Endothelial cell (in vitro differentiated cells): ENCODE measurements around the gene OR2T2. TPM values are rescaled to one million over a fixed set of nuclear protein-coding genes. Genes with fewer than 3 reads are reported as not detected.
A peak's percentile ranks its signal among the peaks of the same experiment; 100 is the strongest.
"Not testable (repeated sequence)": the region's sequence is repeated elsewhere in the genome, so short reads cannot be mapped to it uniquely, and the experiment has no call there.

Experiments
- DNase-seq: peaks from one replicate; pipeline ENCODE4 v3.0.0; 2021; ENCODE audit warnings: low spot score
- H3K27ac Mint-ChIP-seq: one replicate; pipeline ENCODE4 v1.8.0; 2021; ENCODE audit warnings: mixed read lengths, inconsistent platforms; ENCODE audit not compliant: unreplicated experiment
- H3K27me3 Mint-ChIP-seq: one replicate; pipeline ENCODE4 v1.8.0; 2021; ENCODE audit warnings: mild to moderate bottlenecking, moderate library complexity, mixed read lengths, inconsistent platforms; ENCODE audit not compliant: unreplicated experiment
- H3K36me3 Mint-ChIP-seq: one replicate; pipeline ENCODE4 v1.8.0; 2021; ENCODE audit warnings: mild to moderate bottlenecking, low read depth, mixed read lengths, inconsistent platforms; ENCODE audit not compliant: unreplicated experiment
- H3K4me1 Mint-ChIP-seq: one replicate; pipeline ENCODE4 v1.8.0; 2021; ENCODE audit warnings: mild to moderate bottlenecking, mixed read lengths, inconsistent platforms; ENCODE audit not compliant: unreplicated experiment
- H3K4me3 Mint-ChIP-seq: one replicate; pipeline ENCODE4 v1.8.0; 2021; ENCODE audit warnings: mild to moderate bottlenecking, mixed read lengths, inconsistent platforms; ENCODE audit not compliant: unreplicated experiment
- H3K9me3 Mint-ChIP-seq: one replicate; pipeline ENCODE4 v1.8.0; 2021; ENCODE audit warnings: mixed read lengths, inconsistent platforms; ENCODE audit not compliant: unreplicated experiment
- long read RNA-seq: library from polyadenylated mRNA; unstranded; transcript quantifications from one replicate; pipeline ENCODE4 v2.0.0, GENCODE V29; 2020; ENCODE audit not compliant: unreplicated experiment
- total RNA-seq: library from RNA; stranded (reverse); fragmentation: NEBNext Ultra II Directional; extraction: Animal tissue kit (Norgen Biotek cat#: 25700); gene quantifications from one replicate; pipeline ENCODE4 v1.2.1, GENCODE V29; 2021; ENCODE audit not compliant: unreplicated experiment
- TF ChIP-seq, protein P1 (sequence below): fragments of 200-600 bp; sonication (generic); IDR thresholded peaks from one replicate; pipeline ENCODE4 v1.5.0; 2021; ENCODE audit warnings: antibody characterized with exemption; ENCODE audit not compliant: unreplicated experiment

OR2T2 gene, protein sequence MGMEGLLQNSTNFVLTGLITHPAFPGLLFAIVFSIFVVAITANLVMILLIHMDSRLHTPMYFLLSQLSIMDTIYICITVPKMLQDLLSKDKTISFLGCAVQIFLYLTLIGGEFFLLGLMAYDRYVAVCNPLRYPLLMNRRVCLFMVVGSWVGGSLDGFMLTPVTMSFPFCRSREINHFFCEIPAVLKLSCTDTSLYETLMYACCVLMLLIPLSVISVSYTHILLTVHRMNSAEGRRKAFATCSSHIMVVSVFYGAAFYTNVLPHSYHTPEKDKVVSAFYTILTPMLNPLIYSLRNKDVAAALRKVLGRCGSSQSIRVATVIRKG
- total RNA-seq = not detected
- long read RNA-seq = 0 reads

DNA sequence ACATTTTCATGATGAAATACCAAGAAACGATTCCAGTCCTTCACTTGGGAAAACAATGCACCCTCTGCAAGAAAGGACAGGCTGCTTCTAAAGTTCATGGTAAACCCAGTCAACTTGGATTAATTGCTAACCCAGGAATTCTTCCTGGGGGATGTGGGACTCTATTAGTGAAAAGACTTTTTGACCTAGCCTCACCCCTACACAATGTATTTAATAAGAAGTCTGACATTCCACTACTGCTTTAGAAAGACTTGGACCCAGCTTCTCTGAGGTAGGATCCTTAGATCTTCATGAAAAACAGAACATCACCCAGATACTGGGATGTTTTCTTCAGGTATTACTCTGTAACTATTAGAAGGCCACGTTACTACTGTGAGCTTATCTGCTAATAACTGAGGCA, at the start of gene OR2T2:
OR2T2 (plus strand) TSS at position 239 of the 400 bp plus-strand sequence. CDS start 7,161 bp downstream, outside the sequence.
- not testable (repeated sequence) for H3K36me3 Mint-ChIP-seq, DNase-seq, H3K4me1 Mint-ChIP-seq, H3K27ac Mint-ChIP-seq, H3K4me3 Mint-ChIP-seq, H3K27me3 Mint-ChIP-seq
- H3K9me3 Mint-ChIP-seq = peaks cover 20% of the 10 kb centered on the region

DNA sequence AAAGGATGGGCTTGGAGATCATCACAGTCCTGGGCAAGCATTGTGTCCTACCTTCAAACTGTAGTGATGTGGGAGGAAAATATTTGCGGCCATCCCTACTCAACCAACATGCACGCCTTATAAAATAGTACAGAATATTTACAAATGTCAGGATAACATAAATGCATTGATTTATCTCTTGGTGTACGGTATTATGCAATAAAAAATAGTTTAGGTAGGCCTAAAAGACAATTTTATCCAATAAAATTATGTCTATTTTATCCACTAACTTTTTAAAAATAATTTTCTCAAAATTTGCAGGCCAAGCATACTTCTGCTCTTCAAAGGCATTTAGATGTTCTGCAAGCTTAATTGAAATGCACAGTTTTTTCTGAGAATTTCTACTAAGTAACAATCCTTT, 42.7 kb upstream of the OR2T2 start, which contains the start of gene OR2T1:
OR2T1 (plus strand) TSS at position 301 of the 400 bp plus-strand sequence. CDS start 3,100 bp downstream, outside the sequence.
- H3K4me3 Mint-ChIP-seq = no peak within 1 kb of the TSS
- peaks cover 29% of the 10 kb centered on the region for H3K9me3 Mint-ChIP-seq
- H3K36me3 Mint-ChIP-seq = peaks cover 10% of the 10 kb centered on the region
- DNase-seq = no peak
- TF ChIP-seq, protein P1, sequence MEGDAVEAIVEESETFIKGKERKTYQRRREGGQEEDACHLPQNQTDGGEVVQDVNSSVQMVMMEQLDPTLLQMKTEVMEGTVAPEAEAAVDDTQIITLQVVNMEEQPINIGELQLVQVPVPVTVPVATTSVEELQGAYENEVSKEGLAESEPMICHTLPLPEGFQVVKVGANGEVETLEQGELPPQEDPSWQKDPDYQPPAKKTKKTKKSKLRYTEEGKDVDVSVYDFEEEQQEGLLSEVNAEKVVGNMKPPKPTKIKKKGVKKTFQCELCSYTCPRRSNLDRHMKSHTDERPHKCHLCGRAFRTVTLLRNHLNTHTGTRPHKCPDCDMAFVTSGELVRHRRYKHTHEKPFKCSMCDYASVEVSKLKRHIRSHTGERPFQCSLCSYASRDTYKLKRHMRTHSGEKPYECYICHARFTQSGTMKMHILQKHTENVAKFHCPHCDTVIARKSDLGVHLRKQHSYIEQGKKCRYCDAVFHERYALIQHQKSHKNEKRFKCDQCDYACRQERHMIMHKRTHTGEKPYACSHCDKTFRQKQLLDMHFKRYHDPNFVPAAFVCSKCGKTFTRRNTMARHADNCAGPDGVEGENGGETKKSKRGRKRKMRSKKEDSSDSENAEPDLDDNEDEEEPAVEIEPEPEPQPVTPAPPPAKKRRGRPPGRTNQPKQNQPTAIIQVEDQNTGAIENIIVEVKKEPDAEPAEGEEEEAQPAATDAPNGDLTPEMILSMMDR = no peak
- H3K4me1 Mint-ChIP-seq = no peaks in the 10 kb centered on the region
- H3K27ac Mint-ChIP-seq = no peak within 1 kb of the TSS
- peaks cover 2% of the 10 kb centered on the region for H3K27me3 Mint-ChIP-seq

DNA sequence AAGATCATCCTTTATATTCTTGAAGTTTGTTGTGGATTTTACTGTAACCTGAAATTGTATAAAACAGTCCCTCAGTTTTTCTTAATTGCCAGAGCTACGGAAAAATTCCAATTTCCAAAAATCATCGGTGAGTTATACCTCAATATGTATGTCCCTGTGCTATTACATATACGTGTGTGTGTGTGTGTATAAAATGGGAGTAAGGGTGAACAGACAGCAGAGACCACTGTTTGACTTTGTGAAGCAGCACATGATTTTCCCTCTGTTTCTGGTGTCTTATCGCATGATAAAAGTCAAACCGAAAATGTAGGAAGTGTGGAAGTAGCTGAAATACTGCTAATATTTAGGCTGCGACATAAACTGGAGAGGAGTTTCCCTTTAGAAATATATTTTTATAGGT, 41.4 kb upstream of the OR2T2 start:
- peaks cover 31% of the 10 kb centered on the region for H3K9me3 Mint-ChIP-seq
- H3K36me3 Mint-ChIP-seq = peaks cover 10% of the 10 kb centered on the region
- DNase-seq = no peak
- H3K27ac Mint-ChIP-seq = peak overlapping the region; percentile 0
- H3K27me3 Mint-ChIP-seq = peaks cover 2% of the 10 kb centered on the region
- H3K4me3 Mint-ChIP-seq = peak overlapping the region; percentile 0
- TF ChIP-seq, protein P1 = no peak
- no peaks in the 10 kb centered on the region for H3K4me1 Mint-ChIP-seq

DNA sequence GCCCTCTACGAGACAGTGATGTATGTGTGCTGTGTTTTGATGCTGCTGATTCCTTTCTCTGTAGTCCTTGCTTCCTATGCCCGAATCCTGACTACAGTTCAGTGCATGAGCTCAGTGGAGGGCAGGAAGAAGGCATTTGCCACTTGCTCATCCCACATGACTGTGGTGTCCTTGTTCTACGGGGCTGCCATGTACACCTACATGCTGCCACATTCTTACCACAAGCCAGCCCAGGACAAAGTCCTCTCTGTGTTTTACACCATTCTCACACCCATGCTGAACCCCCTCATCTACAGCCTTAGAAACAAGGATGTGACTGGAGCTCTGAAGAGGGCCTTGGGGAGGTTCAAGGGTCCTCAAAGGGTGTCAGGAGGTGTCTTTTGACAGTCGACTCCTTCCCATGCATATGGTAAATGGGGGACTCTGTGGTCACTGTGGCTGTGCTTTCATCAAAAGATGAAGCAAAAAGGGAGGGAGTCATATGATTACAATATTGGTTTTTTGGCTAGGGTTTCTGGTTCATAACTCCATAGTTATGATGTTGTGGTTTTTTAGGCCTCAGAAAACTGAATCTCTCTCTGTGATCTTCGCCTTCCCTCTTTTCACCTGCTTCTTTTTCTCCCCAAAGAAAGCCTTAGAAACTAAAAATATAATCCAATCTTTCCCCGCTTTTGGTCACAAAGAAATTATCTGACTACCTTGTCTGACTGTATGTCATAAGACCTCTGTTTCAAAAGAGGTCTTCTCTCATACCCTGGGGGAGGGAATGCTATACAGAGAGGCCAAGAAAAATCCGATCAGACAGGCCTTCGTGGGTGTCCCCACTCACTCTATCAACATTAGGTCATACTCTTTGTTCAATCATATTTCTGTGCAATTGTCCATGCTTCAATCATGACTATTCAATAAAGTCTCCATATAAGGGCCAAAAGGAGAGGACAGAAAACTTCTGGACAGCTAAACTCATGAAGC, 38.4 kb upstream of the OR2T2 start:
- Mint-ChIP-seq H3K9me3 (peaks cover 34% of the 10 kb centered on the region), H3K4me1 (no peaks in the 10 kb centered on the region), H3K36me3 (peaks cover 17% of the 10 kb centered on the region), H3K27me3 (peaks cover 2% of the 10 kb centered on the region), H3K4me3 (no peak overlapping the region), H3K27ac (no peak overlapping the region)
- no peak for DNase-seq
- TF ChIP-seq, protein P1 = no peak

DNA sequence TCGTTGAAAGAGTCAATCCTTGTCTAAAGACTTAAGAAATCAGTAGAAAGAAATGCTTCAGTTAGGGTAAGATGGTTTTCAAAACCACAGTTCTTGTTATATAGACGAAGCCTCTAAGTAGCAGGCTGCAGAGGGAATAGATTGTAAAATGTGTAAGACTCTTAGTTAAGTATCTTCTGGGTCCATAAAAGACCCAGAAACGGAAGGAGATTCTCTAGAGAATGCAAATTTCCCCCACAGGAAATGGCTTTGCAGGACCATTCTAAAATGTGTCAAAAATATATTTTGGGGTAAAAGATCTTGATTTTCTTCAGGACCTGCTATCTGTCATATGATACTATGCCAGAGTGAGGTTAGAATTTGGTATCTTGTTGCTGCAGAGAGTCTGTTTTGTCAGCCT, 29.2 kb upstream of the OR2T2 start:
- DNase-seq = no peak
- Mint-ChIP-seq H3K4me3 (no peak overlapping the region), H3K27me3 (peaks cover 1% of the 10 kb centered on the region), H3K4me1 (no peaks in the 10 kb centered on the region), H3K36me3 (peaks cover under 1% of the 10 kb centered on the region), H3K9me3 (peaks cover 45% of the 10 kb centered on the region), H3K27ac (no peak overlapping the region)
- TF ChIP-seq, protein P1 = no peak
